Panc1 (cell line): ENCODE results near the gene SUPT5H. TPM values are rescaled to one million over a fixed set of nuclear protein-coding genes. Genes with fewer than 3 reads are reported as not detected.

ENCODE experiments used
- ATAC-seq: fragments of 200-7000 bp; cut with Tn5 transposase; 2 replicates; pipeline ENCODE4 v1.9.1; 2020; ENCODE audit warnings: mild to moderate bottlenecking, moderate library complexity
- BruUV-seq: library from RNA; stranded (reverse); fragments of 400-500 nt; replicated peaks from 2 replicates; lab custom pipeline; 2021; lab: Mats Ljungman, UMichigan
- CTCF ChIA-PET: fragments of 300-600 bp; sonication (Branson Sonifier 250); formaldehyde crosslinking; loops from one replicate; lab custom pipeline; 2022; ENCODE audit warnings: antibody characterized with exemption; lab: Charles Lee
- POLR2A ChIA-PET: fragments of 300-600 bp; sonication (Branson Sonifier 250); formaldehyde crosslinking; loops from one replicate; lab custom pipeline; 2022; ENCODE audit warnings: antibody characterized with exemption; lab: Charles Lee
- DNase-seq: peaks from one replicate; pipeline ENCODE4 v3.0.0-alpha.2; 2010; ENCODE audit warnings: low read depth, low spot score
- H3K27ac ChIP-seq: 2 replicates; pipeline ENCODE4 v1.5.1; 2011; ENCODE audit warnings: mild to moderate bottlenecking, low read length, inconsistent platforms
- H3K27me3 ChIP-seq: fragments of 200-500 bp; sonication (Bioruptor generic); 2 replicates; pipeline ENCODE4 v1.6.0; 2014; ENCODE audit warnings: low read length, inconsistent platforms; ENCODE audit not compliant: control insufficient read depth, insufficient read depth
- H3K36me3 ChIP-seq: fragments of 200-500 bp; sonication (Bioruptor generic); 2 replicates; pipeline ENCODE4 v1.5.1; 2014; ENCODE audit warnings: inconsistent platforms, mild to moderate bottlenecking, low read length, moderate library complexity; ENCODE audit not compliant: control insufficient read depth, insufficient read depth
- H3K4me1 ChIP-seq: 2 replicates; pipeline ENCODE4 v1.5.1; 2011; ENCODE audit warnings: inconsistent platforms, mild to moderate bottlenecking, low read length, moderate library complexity; ENCODE audit not compliant: control insufficient read depth, insufficient read depth
- H3K4me3 ChIP-seq, 2 experiments: 2 replicates each; pipeline ENCODE4 v1.5.1; 2011 to 2012; ENCODE audit warnings: low read depth in 2 of 2, low read length in 2 of 2, mild to moderate bottlenecking in 2 of 2, inconsistent platforms in 1 of 2, moderate library complexity in 1 of 2
- H3K9me3 ChIP-seq: fragments of 200-500 bp; sonication (Bioruptor generic); 2 replicates; pipeline ENCODE4 v1.5.1; 2014; ENCODE audit warnings: low read depth, mild to moderate bottlenecking, inconsistent platforms, low read length, moderate library complexity; ENCODE audit not compliant: control insufficient read depth, insufficient read depth
- POLR2AphosphoS5 ChIP-seq: IDR thresholded peaks from 2 replicates; pipeline ENCODE4 v1.6.1; 2012; ENCODE audit warnings: mild to moderate bottlenecking, low read depth, low read length, moderate library complexity
- REST ChIP-seq, 2 experiments: IDR thresholded peaks; 2 replicates each; pipeline ENCODE4 v1.6.1; 2011 to 2012; ENCODE audit warnings: low read depth in 2 of 2, control low read depth in 1 of 2, low read length in 1 of 2, mild to moderate bottlenecking in 1 of 2, moderate library complexity in 1 of 2; ENCODE audit not compliant: insufficient read depth in 1 of 2
- SIN3A ChIP-seq: IDR thresholded peaks from 2 replicates; pipeline ENCODE4 v1.6.1; 2012; ENCODE audit warnings: low read depth, mild to moderate bottlenecking, low read length, moderate library complexity, borderline replicate concordance; ENCODE audit not compliant: insufficient read depth
- TCF7L2 ChIP-seq: IDR thresholded peaks from 2 replicates; pipeline ENCODE4 v1.6.1; 2011; ENCODE audit warnings: mild to moderate bottlenecking, low read depth, low read length, inconsistent platforms
- in situ Hi-C: cut with HindIII; loops from 2 replicates; pipeline ENCODE4 v1.10.0; 2016; ENCODE audit warnings: low sequenced_read_pairs, low pct_unique_long_range_greater_than_20kb
- intact Hi-C: fragments of 100-400 bp; cut with micrococcal nuclease; formaldehyde crosslinking; loops from one replicate; pipeline ENCODE4 v1.10.0; 2022; ENCODE audit not compliant: unreplicated experiment
- total RNA-seq: library from RNA; stranded (reverse); gene quantifications from one replicate; pipeline ENCODE4 v1.2.1, GENCODE V29; 2021; ENCODE audit not compliant: unreplicated experiment
- TF ChIP-seq, protein P1 (sequence below): fragments of 450-650 bp; IDR thresholded peaks from 2 replicates; pipeline ENCODE4 v1.5.1; 2017; ENCODE audit warnings: mild to moderate bottlenecking

The SUPT5H gene
- total RNA-seq, 1 experiment from 2014 or later: 1,614 TPM

DNA sequence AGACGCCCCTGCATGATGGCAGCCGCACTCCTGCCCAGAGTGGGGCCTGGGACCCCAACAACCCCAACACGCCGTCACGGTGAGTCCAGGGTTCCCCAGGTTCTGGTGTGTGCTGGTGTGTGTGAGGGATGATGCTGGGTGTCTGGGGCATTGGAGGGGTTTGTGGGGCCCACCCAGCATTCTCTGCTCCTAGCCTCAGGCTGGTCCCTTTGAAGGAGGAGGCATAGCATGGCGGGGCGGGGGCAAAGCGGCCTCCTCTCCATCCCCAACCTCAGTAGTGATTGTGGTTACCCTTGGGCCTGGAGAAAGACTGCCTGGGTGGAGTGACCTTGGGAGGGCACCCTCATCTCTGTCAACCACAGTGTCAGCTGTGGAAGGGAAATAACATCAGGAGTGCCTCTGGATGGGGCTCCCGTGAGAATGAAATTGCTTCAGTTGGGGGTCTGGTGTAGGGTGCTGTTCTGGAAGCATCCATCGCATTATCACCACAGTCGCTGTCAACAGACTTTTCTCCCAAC lies 28.1 kb downstream of the SUPT5H start:
- Histone ChIP-seq H3K4me1 (no peaks in the 10 kb centered on the region), H3K9me3 (no peaks in the 10 kb centered on the region), H3K27me3 (no peaks in the 10 kb centered on the region), H3K36me3 (peaks cover 82% of the 10 kb centered on the region), H3K4me3 (no peak overlapping the region), H3K27ac (no peak overlapping the region)
- DNase-seq (no peak), ATAC-seq (peak; percentile 26)
- intact Hi-C loops: loop anchor here (2.0 kb wide), 1 partner anchor 23 kb away; no protein-coding TSS in a partner anchor
- BruUV-seq: no TSS peak
- TF ChIP-seq TCF7L2: no peak
- no peak for TF ChIP-seq SIN3A
- TF ChIP-seq POLR2AphosphoS5: no peak
- TF ChIP-seq, protein P1, sequence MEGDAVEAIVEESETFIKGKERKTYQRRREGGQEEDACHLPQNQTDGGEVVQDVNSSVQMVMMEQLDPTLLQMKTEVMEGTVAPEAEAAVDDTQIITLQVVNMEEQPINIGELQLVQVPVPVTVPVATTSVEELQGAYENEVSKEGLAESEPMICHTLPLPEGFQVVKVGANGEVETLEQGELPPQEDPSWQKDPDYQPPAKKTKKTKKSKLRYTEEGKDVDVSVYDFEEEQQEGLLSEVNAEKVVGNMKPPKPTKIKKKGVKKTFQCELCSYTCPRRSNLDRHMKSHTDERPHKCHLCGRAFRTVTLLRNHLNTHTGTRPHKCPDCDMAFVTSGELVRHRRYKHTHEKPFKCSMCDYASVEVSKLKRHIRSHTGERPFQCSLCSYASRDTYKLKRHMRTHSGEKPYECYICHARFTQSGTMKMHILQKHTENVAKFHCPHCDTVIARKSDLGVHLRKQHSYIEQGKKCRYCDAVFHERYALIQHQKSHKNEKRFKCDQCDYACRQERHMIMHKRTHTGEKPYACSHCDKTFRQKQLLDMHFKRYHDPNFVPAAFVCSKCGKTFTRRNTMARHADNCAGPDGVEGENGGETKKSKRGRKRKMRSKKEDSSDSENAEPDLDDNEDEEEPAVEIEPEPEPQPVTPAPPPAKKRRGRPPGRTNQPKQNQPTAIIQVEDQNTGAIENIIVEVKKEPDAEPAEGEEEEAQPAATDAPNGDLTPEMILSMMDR: no peak
- no peak for TF ChIP-seq REST (IDR thresholded peaks at IDR 0.05; ENCODE audit: insufficient read depth in 1 of 2, low read depth in 2 of 2, low read length in 1 of 2)
- in situ Hi-C loops: no loop called here
- ChIA-PET CTCF (interaction anchor here (0.5 to 3.9 kb wide), 44 partner anchors 10 to 705 kb away, joined by 3 to 134 read pairs (median 12); partner anchors contain the start of genes DLL3, EID2, EID2B and MED29), POLR2A (interaction anchor here (1.2 to 3.5 kb wide), 5 partner anchors 20 to 59 kb away, joined by 4 to 36 read pairs (median 6); partner anchors contain the start of genes EID2B and RPS16)

DNA sequence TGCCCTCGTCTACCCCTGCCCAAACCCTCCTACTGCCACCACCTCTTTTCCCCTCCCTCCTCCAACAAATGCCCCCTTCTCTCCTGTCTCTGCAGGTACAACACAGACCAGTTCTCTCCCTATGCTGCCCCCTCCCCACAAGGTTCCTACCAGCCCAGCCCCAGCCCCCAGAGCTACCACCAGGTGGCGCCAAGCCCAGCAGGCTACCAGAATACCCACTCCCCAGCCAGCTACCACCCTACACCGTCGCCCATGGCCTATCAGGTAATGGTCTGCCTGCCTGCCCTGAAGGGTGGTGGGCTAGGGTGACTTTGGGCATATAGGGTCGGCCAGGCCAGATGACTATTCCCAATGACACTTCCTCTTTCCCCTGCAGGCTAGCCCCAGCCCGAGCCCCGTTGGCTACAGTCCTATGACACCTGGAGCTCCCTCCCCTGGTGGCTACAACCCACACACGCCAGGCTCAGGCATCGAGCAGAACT lies 28.8 kb downstream of the SUPT5H start:
- intact Hi-C loops (loop anchor here (1.0 kb wide), 1 partner anchor 58 kb away; the partner anchor contains the start of gene EID2B), in situ Hi-C loops (no loop called here)
- Histone ChIP-seq H3K9me3 (no peaks in the 10 kb centered on the region), H3K27ac (no peak overlapping the region), H3K4me3 (no peak overlapping the region), H3K4me1 (no peaks in the 10 kb centered on the region), H3K27me3 (no peaks in the 10 kb centered on the region), H3K36me3 (peaks cover 75% of the 10 kb centered on the region)
- POLR2A ChIA-PET: interaction anchor here (0.5 to 3.5 kb wide), 10 partner anchors 15 to 577 kb away, joined by 4 to 36 read pairs (median 6); partner anchors contain the start of genes EID2B and RPS16
- ATAC-seq: peak; percentile 75
- no peak for DNase-seq
- TF ChIP-seq POLR2AphosphoS5: no peak
- no peak for TF ChIP-seq TCF7L2
- TF ChIP-seq REST (IDR thresholded peaks at IDR 0.05; ENCODE audit: insufficient read depth in 1 of 2, low read depth in 2 of 2, low read length in 1 of 2): no peak
- TF ChIP-seq, protein P1: no peak
- no peak for TF ChIP-seq SIN3A
- no TSS peak for BruUV-seq
- CTCF ChIA-PET: interaction anchor here (0.6 to 3.9 kb wide), 55 partner anchors 10 to 802 kb away, joined by 3 to 134 read pairs (median 9); partner anchors contain the start of genes DLL3, EID2, EID2B and MED29
